Thyroid gland (tissue), 4 donors: Measurements from ENCODE around the gene RPS27A. TPM values are rescaled to one million over a fixed set of nuclear protein-coding genes. Genes with fewer than 3 reads are reported as not detected.
"Not testable (repeated sequence)": the region's sequence is repeated elsewhere in the genome, so short reads cannot be mapped to it uniquely, and the experiment has no call there.

Experiments
- DNase-seq, 2 donors: peaks; one replicate each; pipeline ENCODE4 v3.0.0-alpha.2; 2019
- H3K27ac ChIP-seq, 3 donors: fragments of 200-600 bp; sonication (generic); 1 replicate in 2 of 3; 2 replicates in 1 of 3; pipeline ENCODE4 v1.5.1; 2016 to 2019; ENCODE audit warnings: mild to moderate bottlenecking in 1 of 3, moderate library complexity in 1 of 3
- H3K27me3 ChIP-seq: fragments of 200-600 bp; sonication (generic); one replicate; pipeline ENCODE4 v1.5.1; 2019
- H3K36me3 ChIP-seq, 2 donors: fragments of 200-600 bp; sonication (generic); one replicate each; pipeline ENCODE4 v1.5.1; 2016 to 2019
- H3K4me1 ChIP-seq, 2 donors: fragments of 200-600 bp; sonication (generic); one replicate each; pipeline ENCODE4 v1.5.1; 2017 to 2019
- H3K4me3 ChIP-seq, 3 donors: fragments of 200-600 bp; sonication (generic); replicated peaks in 1 of 3; 1 replicate in 2 of 3; 2 replicates in 1 of 3; pipeline ENCODE4 v1.5.1; 2016; ENCODE audit warnings: mild to moderate bottlenecking in 1 of 3
- H3K9me3 ChIP-seq: fragments of 200-600 bp; sonication (generic); one replicate; pipeline ENCODE4 v1.5.1; 2017
- POLR2A ChIP-seq, 2 donors: fragments of 450-650 bp; IDR thresholded peaks; one replicate each; pipeline ENCODE4 v1.6.1; 2017; ENCODE audit warnings: antibody characterized with exemption in 2 of 2, mild to moderate bottlenecking in 2 of 2, moderate library complexity in 1 of 2
- WGBS, 2 donors: methylation state at CpG; one replicate each; pipeline ENCODE4 v1.1.5; 2017; 5-methylcytosine and 5-hydroxymethylcytosine counted together
- intact Hi-C: fragments of 100-400 bp; cut with DNase I; formaldehyde crosslinking; loops from one replicate; pipeline ENCODE4 v1.15.1; 2023
- total RNA-seq, 4 donors: library from RNA; depleted of rRNA; stranded (reverse); fragments of >200 nt; gene quantifications; one replicate each; pipeline ENCODE4 v1.2.3, GENCODE V29; 2016
- TF ChIP-seq, protein P1 (sequence below), 6 experiments: fragments of 200-600 bp in 3 of 6; fragments of 450-650 bp in 3 of 6; sonication (generic) in 3 of 6; IDR thresholded peaks; one replicate each; pipeline ENCODE4 v1.5.1; 2016 to 2019; ENCODE audit warnings: antibody characterized with exemption in 6 of 6, mild to moderate bottlenecking in 2 of 6, inconsistent platforms in 1 of 6, moderate library complexity in 1 of 6

The RPS27A gene
- total RNA-seq, 4 donors from 2014 or later, result 529 to 1,905 (median 1,352) TPM

DNA sequence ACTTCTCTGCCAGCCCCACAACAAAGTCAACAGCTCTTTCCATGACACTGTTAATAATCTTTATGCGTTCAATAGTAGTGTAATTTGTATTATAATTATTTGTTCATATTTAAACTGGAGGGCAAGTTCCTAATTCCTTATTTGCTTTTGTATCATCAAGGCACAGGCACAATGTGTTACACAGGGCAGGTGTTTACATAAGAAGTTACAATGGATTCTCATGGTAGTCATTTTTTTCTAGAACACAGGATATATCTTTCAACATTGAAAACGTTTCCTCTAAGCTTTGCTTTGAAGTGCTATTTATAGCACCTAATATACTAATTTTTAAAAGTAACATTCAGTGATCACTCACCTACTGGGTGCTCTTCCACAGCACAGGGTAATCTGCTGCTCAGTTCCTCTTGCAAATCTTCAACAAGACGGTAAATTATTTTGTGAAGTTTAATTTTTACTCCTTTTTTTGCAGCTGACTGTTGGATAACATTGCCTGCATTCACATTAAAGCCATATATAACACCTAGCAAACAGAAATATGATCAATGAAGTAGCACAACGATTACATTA, 7.3 kb downstream of the RPS27A start:
- Histone ChIP-seq H3K4me1 (peaks cover 0 to 1% of the 10 kb centered on the region in 2 donors), H3K27ac (no peak overlapping the region), H3K4me3 (no peak overlapping the region), H3K36me3 (peaks cover 33 to 37% of the 10 kb centered on the region in 2 donors), H3K27me3 (no peaks in the 10 kb centered on the region), H3K9me3 (no peaks in the 10 kb centered on the region)
- WGBS, 2 donors, result 80% methylated on average over 4 of the region's 4 CpGs
- no peak for TF ChIP-seq POLR2A (IDR thresholded peaks at IDR 0.05)
- TF ChIP-seq, protein P1, sequence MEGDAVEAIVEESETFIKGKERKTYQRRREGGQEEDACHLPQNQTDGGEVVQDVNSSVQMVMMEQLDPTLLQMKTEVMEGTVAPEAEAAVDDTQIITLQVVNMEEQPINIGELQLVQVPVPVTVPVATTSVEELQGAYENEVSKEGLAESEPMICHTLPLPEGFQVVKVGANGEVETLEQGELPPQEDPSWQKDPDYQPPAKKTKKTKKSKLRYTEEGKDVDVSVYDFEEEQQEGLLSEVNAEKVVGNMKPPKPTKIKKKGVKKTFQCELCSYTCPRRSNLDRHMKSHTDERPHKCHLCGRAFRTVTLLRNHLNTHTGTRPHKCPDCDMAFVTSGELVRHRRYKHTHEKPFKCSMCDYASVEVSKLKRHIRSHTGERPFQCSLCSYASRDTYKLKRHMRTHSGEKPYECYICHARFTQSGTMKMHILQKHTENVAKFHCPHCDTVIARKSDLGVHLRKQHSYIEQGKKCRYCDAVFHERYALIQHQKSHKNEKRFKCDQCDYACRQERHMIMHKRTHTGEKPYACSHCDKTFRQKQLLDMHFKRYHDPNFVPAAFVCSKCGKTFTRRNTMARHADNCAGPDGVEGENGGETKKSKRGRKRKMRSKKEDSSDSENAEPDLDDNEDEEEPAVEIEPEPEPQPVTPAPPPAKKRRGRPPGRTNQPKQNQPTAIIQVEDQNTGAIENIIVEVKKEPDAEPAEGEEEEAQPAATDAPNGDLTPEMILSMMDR (IDR thresholded peaks at IDR 0.05), result no peak
- intact Hi-C loops, result no loop called here
- DNase-seq, result no peak

DNA sequence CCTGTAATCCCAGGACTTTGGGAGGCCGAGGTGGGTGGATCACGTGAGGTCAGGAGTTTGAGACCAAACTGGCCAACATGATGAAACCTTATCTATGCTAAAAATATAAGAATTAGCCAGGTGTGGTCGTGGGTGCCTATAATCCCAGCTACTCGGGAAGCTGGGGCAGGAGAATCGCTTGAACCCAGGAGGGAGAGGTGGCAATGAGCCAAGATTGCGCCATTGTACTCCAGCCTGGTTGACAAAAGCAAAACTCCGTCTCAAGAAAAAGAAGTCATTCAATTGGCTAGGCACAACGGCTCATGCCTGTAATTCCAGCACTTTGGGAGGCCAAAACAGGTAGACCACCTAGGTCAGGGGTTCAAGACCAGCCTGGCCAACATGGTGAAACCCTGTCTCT, 9.1 kb downstream of the RPS27A start:
- DNase-seq, result not testable (repeated sequence)
- 87 to 93% methylated on average over 8 of the region's 8 CpGs for WGBS, 2 donors

DNA sequence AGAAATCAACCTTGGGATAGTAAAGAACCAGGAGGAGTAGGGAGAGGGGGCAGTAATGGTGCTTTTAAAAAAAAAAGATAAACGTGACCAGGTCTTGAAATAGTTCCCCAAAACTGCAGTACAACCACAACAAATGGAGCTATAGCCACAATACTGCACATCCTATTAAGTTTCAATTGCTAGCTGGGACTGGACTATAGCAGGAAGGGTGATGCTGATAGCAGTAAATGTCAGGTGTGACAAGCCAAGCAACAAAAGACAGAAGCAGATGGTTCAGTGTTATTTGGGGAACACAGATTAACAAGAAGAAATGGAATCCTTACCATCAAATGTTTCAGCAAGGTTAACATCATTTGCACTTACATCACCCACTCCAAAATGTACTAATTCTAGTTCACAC, 10.1 kb downstream of the RPS27A start:
- Histone ChIP-seq H3K27me3 (no peaks in the 10 kb centered on the region), H3K4me3 (no peak overlapping the region), H3K36me3 (peaks cover 20 to 28% of the 10 kb centered on the region in 2 donors), H3K27ac (no peak overlapping the region), H3K9me3 (no peaks in the 10 kb centered on the region), H3K4me1 (no peaks in the 10 kb centered on the region)
- no peak for TF ChIP-seq POLR2A (IDR thresholded peaks at IDR 0.05)
- DNase-seq, result no peak
- intact Hi-C loops, result no loop called here
- WGBS, 2 donors, result 78 to 79% methylated on average over 1 of the region's 1 CpG

More for the DNA sequence above, 9.1 kb downstream of the RPS27A start:
- H3K27me3 ChIP-seq, H3K9me3 ChIP-seq, H3K4me3 ChIP-seq, H3K4me1 ChIP-seq, H3K27ac ChIP-seq, intact Hi-C loops: not testable (repeated sequence)
- H3K36me3 ChIP-seq, result peaks cover 25 to 28% of the 10 kb centered on the region in 2 donors

DNA sequence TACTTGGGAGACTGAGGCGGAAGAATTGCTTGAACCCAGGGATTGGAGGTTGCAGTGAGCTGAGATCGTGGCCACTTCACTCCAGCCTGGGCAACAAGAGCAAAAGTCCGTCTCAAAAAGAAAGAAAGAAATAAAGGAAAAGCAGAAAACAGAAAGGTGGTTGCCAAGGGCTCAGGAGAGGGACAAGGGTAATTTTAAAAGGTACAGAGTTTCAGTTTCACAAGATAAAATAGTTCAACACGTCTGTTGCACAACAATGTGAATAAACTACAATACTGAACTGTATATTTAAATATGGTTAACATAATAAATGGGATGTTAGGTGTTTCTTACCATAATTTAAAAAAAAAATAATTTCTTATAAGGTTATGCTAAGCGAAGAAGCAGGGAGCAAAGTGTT, 12.9 kb downstream of the RPS27A start:
- intact Hi-C loops, result no loop called here
- no peak for TF ChIP-seq POLR2A (IDR thresholded peaks at IDR 0.05)
- TF ChIP-seq, protein P1 (IDR thresholded peaks at IDR 0.05), result no peak
- H3K36me3 ChIP-seq, result peaks cover 12 to 23% of the 10 kb centered on the region in 2 donors
- 91 to 93% methylated on average over 5 of the region's 5 CpGs for WGBS, 2 donors
- H3K27ac ChIP-seq, result no peak overlapping the region
- H3K4me1 ChIP-seq, result no peaks in the 10 kb centered on the region
- DNase-seq, result no peak
- no peaks in the 10 kb centered on the region for H3K9me3 ChIP-seq
- no peaks in the 10 kb centered on the region for H3K27me3 ChIP-seq
- H3K4me3 ChIP-seq, result no peak overlapping the region

DNA sequence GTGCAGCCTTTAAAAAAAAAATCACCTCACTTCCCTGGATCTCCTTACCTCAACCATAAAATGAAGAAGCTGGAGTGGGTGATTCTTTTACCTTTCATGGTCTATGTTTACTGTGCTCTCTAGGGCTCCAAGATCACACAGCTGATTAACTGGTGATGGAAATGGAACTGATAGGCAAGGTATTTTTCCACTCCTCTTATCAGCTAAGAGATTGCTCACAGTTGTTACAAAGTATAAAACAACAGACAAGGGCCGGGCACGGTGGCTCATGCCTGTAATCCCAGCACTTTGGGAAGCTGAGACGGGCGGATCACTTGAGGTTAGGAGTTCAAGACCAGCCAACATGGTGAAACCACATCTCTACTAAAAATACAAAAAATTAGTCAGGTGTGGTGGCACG, 14.5 kb downstream of the RPS27A start:
- H3K27ac ChIP-seq, result no peak overlapping the region
- TF ChIP-seq, protein P1 (IDR thresholded peaks at IDR 0.05), result no peak
- TF ChIP-seq POLR2A (IDR thresholded peaks at IDR 0.05), result no peak
- DNase-seq, result no peak
- no peaks in the 10 kb centered on the region for H3K9me3 ChIP-seq
- 77 to 81% methylated on average over 5 of the region's 5 CpGs for WGBS, 2 donors
- H3K4me3 ChIP-seq, result no peak overlapping the region
- intact Hi-C loops, result no loop called here
- H3K4me1 ChIP-seq, result no peaks in the 10 kb centered on the region
- no peaks in the 10 kb centered on the region for H3K27me3 ChIP-seq
- H3K36me3 ChIP-seq, result peaks cover 12 to 23% of the 10 kb centered on the region in 2 donors

DNA sequence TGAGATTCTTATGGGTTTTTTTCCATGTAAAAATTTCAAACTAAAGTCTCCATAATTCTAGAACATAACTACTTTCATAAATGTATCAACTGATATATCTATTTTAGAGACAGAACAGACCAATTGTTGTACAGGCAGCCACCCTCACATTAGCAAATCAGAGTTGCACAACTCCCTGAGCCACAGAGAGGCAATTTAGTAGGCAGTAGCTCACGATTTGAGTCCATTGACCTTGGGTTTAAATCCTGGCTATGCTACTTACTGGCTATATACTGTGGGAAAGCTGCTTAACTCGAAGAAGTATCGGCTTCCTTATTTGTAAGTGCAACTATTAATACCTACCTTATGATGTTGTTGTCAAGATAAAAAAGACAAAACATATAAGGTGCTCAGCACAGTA, 20.3 kb downstream of the RPS27A start:
- H3K4me3 ChIP-seq, result no peak overlapping the region
- no peaks in the 10 kb centered on the region for H3K27me3 ChIP-seq
- 94% methylated on average over 3 of the region's 3 CpGs for WGBS, 2 donors
- no peaks in the 10 kb centered on the region for H3K9me3 ChIP-seq
- H3K27ac ChIP-seq, result no peak overlapping the region
- H3K36me3 ChIP-seq, result peaks cover 4 to 18% of the 10 kb centered on the region in 2 donors
- TF ChIP-seq POLR2A (IDR thresholded peaks at IDR 0.05), result no peak
- TF ChIP-seq, protein P1 (IDR thresholded peaks at IDR 0.05), result no peak
- no peaks in the 10 kb centered on the region for H3K4me1 ChIP-seq
- intact Hi-C loops, result no loop called here
- DNase-seq, result no peak

DNA sequence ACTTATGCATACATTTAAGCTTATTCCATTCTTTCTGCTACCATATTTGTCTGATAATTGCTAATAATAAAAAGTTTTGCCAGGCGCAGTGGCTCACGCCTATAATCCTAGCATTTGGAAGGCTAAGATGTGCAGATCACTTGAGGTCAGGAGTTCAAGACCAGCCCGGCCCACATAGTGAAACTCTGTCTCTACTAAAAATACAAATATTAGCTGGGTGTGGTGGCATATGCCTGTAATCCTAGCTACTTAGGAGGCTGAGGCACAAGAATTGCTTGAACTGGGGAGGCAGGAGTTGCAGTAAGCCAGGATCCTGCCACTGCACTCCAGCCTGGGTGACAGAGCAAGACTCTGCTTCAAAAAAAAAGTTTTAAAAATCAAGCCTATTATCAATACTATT, 27.1 kb downstream of the RPS27A start:
- H3K4me3 ChIP-seq, intact Hi-C loops, H3K27ac ChIP-seq, H3K4me1 ChIP-seq, H3K27me3 ChIP-seq, H3K9me3 ChIP-seq, DNase-seq: not testable (repeated sequence)
- peaks cover 25 to 52% of the 10 kb centered on the region in 2 donors for H3K36me3 ChIP-seq
- 93 to 95% methylated on average over 3 of the region's 3 CpGs for WGBS, 2 donors
